HG03175 (cell line): ENCODE data around the gene PRXL2B.
"Not testable (repeated sequence)": the region's sequence is repeated elsewhere in the genome, so short reads cannot be mapped to it uniquely, and the experiment has no call there.

ENCODE experiments used
- ATAC-seq: cut with Tn5 transposase; IDR thresholded peaks from one replicate; pipeline ENCODE4 v1.9.1; 2021; ENCODE audit warnings: mild to moderate bottlenecking, moderate library complexity; ENCODE audit not compliant: unreplicated experiment

The PRXL2B gene

GRCh38 chr1:2611031-2611501 is 24.5 kb downstream of the PRXL2B start:
- ATAC-seq: no peak

GRCh38 chr1:2611621-2612437 is 25.3 kb downstream of the PRXL2B start:
- no peak for ATAC-seq

GRCh38 chr1:2612591-2613365 is 26.2 kb downstream of the PRXL2B start:
- no peak for ATAC-seq

- no peak for ATAC-seq
Measured at GRCh38 chr1:2614145-2614544, 27.6 kb downstream of the PRXL2B start.

- ATAC-seq: no peak
Measured at GRCh38 chr1:2617971-2618470, 31.4 kb downstream of the PRXL2B start.

- ATAC-seq: no peak
Measured at GRCh38 chr1:2623571-2624337, 37.2 kb downstream of the PRXL2B start.

GRCh38 chr1:2624735-2625300 is 38.2 kb downstream of the PRXL2B start:
- ATAC-seq: no peak

GRCh38 chr1:2625311-2625710 is 38.7 kb downstream of the PRXL2B start:
- no peak for ATAC-seq

- not testable (repeated sequence) for ATAC-seq
Measured at GRCh38 chr1:2625748-2626147, 39.2 kb downstream of the PRXL2B start.

- no peak for ATAC-seq
Measured at GRCh38 chr1:2627746-2628145, 41.2 kb downstream of the PRXL2B start.

- ATAC-seq: no peak
Measured at GRCh38 chr1:2628191-2628932, 41.8 kb downstream of the PRXL2B start.

GRCh38 chr1:2628933-2629626 is 42.5 kb downstream of the PRXL2B start:
- no peak for ATAC-seq

- no peak for ATAC-seq
Measured at GRCh38 chr1:2629627-2630497, 43.3 kb downstream of the PRXL2B start.

GRCh38 chr1:2630498-2631135 is 44.0 kb downstream of the PRXL2B start:
- no peak for ATAC-seq

- ATAC-seq: no peak
Measured at GRCh38 chr1:2631136-2632050, 44.8 kb downstream of the PRXL2B start.

- ATAC-seq: no peak
Measured at GRCh38 chr1:2632051-2632430, 45.5 kb downstream of the PRXL2B start.
